Smooth muscle cell (in vitro differentiated cells): Measurements from ENCODE around the gene ABCC1. TPM values are rescaled to one million over a fixed set of nuclear protein-coding genes. Genes with fewer than 3 reads are reported as not detected.
"Not testable (repeated sequence)": the region's sequence is repeated elsewhere in the genome, so short reads cannot be mapped to it uniquely, and the experiment has no call there.

Source experiments
- DNase-seq: peaks from one replicate; lab custom pipeline; 2025; ENCODE audit not compliant: unreplicated experiment; lab: John Stamatoyannopoulos, UW
- H2AFZ ChIP-seq: fragments of 200-600 bp; sonication (generic); 2 replicates; pipeline ENCODE4 v1.6.0; 2016; ENCODE audit warnings: antibody characterized with exemption, low read depth, mild to moderate bottlenecking
- H3F3A ChIP-seq: fragments of 200-600 bp; sonication (generic); 2 replicates; pipeline ENCODE4 v1.6.0; 2017; ENCODE audit warnings: antibody characterized with exemption, low read depth
- H3K27ac ChIP-seq: fragments of 200-600 bp; sonication (generic); 2 replicates; pipeline ENCODE4 v1.5.1; 2016; ENCODE audit warnings: low read depth, mild to moderate bottlenecking
- H3K27me3 ChIP-seq: fragments of 200-600 bp; sonication (generic); 2 replicates; pipeline ENCODE4 v1.6.1; 2016; ENCODE audit warnings: low read depth, mild to moderate bottlenecking
- H3K36me3 ChIP-seq: fragments of 200-600 bp; sonication (generic); 2 replicates; pipeline ENCODE4 v1.5.1; 2016; ENCODE audit warnings: low read depth
- H3K4me1 ChIP-seq: fragments of 200-600 bp; sonication (generic); 2 replicates; pipeline ENCODE4 v1.5.1; 2016; ENCODE audit warnings: low read depth
- H3K4me2 ChIP-seq: fragments of 200-600 bp; sonication (generic); 2 replicates; pipeline ENCODE4 v1.6.0; 2016; ENCODE audit warnings: mild to moderate bottlenecking
- H3K4me3 ChIP-seq: fragments of 200-600 bp; sonication (generic); 2 replicates; pipeline ENCODE4 v1.5.1; 2016; ENCODE audit warnings: mild to moderate bottlenecking
- H3K79me2 ChIP-seq: fragments of 200-600 bp; sonication (generic); 2 replicates; pipeline ENCODE4 v1.6.0; 2016; ENCODE audit warnings: low read depth, mild to moderate bottlenecking
- H3K9ac ChIP-seq: fragments of 200-600 bp; sonication (generic); 2 replicates; pipeline ENCODE4 v1.6.0; 2016; ENCODE audit warnings: low read depth
- H3K9me3 ChIP-seq: fragments of 200-600 bp; sonication (generic); replicated peaks from 2 replicates; pipeline ENCODE4 v1.5.1; 2016; ENCODE audit warnings: low read depth
- H4K20me1 ChIP-seq: fragments of 200-600 bp; sonication (generic); 2 replicates; pipeline ENCODE4 v1.6.0; 2016; ENCODE audit warnings: low read depth
- WGBS: methylation state at CpG from one replicate; pipeline ENCODE4 v1.1.7; 2016; ENCODE audit warnings: low lambda C conversion rate; 5-methylcytosine and 5-hydroxymethylcytosine counted together
- polyA plus RNA-seq: library from polyadenylated mRNA; unstranded; fragments of >200 nt; fragmentation: Nextera tagmentation; extraction: Ambion mirVana; gene quantifications from 2 replicates; pipeline ENCODE4 v1.2.1, GENCODE V29; 2016
- total RNA-seq: library from RNA; depleted of rRNA; stranded (reverse); fragments of >200 nt; gene quantifications from 2 replicates; pipeline ENCODE4 v1.2.3, GENCODE V29; 2014
- TF ChIP-seq, protein P1 (sequence below): fragments of 200-600 bp; sonication (generic); IDR thresholded peaks from 2 replicates; pipeline ENCODE4 v1.5.1; 2017; ENCODE audit warnings: borderline replicate concordance, mild to moderate bottlenecking, antibody characterized with exemption; ENCODE audit not compliant: insufficient read depth, poor library complexity, severe bottlenecking

The ABCC1 gene
- total and polyA plus RNA-seq, 2 experiments from 2014 or later: 10.2 to 22.7 TPM

DNA sequence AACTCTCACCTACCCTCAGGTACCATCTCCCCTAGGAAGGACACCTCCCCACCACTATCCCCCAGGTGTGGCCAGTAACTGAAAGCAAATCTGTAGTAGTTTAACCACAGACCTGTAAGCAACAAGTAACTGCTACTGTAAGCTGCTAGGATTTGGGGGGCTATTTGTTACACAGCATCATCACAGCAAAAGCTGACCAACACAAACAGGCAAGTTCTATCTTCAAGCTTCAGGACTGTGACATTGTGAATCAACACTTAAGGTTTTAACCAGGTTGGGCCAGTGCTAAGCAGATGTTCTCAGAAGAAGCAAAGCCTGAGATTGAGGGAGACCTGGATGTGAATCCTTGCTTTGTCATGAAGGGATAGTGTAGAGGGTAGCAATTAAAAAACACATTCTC lies 226.9 kb downstream of the ABCC1 start:
- H3K27ac ChIP-seq: no peak overlapping the region
- H3F3A ChIP-seq: no peaks in the 10 kb centered on the region
- no peak overlapping the region for H2AFZ ChIP-seq
- no peak for DNase-seq
- H3K4me2 ChIP-seq: no peak overlapping the region
- H4K20me1 ChIP-seq: no peaks in the 10 kb centered on the region
- no peaks in the 10 kb centered on the region for H3K36me3 ChIP-seq
- TF ChIP-seq, protein P1, sequence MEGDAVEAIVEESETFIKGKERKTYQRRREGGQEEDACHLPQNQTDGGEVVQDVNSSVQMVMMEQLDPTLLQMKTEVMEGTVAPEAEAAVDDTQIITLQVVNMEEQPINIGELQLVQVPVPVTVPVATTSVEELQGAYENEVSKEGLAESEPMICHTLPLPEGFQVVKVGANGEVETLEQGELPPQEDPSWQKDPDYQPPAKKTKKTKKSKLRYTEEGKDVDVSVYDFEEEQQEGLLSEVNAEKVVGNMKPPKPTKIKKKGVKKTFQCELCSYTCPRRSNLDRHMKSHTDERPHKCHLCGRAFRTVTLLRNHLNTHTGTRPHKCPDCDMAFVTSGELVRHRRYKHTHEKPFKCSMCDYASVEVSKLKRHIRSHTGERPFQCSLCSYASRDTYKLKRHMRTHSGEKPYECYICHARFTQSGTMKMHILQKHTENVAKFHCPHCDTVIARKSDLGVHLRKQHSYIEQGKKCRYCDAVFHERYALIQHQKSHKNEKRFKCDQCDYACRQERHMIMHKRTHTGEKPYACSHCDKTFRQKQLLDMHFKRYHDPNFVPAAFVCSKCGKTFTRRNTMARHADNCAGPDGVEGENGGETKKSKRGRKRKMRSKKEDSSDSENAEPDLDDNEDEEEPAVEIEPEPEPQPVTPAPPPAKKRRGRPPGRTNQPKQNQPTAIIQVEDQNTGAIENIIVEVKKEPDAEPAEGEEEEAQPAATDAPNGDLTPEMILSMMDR: no peak
- no peak overlapping the region for H3K9ac ChIP-seq
- no peaks in the 10 kb centered on the region for H3K79me2 ChIP-seq
- no peak overlapping the region for H3K4me3 ChIP-seq
- no peaks in the 10 kb centered on the region for H3K4me1 ChIP-seq
- no peaks in the 10 kb centered on the region for H3K9me3 ChIP-seq
- H3K27me3 ChIP-seq: no peaks in the 10 kb centered on the region

DNA sequence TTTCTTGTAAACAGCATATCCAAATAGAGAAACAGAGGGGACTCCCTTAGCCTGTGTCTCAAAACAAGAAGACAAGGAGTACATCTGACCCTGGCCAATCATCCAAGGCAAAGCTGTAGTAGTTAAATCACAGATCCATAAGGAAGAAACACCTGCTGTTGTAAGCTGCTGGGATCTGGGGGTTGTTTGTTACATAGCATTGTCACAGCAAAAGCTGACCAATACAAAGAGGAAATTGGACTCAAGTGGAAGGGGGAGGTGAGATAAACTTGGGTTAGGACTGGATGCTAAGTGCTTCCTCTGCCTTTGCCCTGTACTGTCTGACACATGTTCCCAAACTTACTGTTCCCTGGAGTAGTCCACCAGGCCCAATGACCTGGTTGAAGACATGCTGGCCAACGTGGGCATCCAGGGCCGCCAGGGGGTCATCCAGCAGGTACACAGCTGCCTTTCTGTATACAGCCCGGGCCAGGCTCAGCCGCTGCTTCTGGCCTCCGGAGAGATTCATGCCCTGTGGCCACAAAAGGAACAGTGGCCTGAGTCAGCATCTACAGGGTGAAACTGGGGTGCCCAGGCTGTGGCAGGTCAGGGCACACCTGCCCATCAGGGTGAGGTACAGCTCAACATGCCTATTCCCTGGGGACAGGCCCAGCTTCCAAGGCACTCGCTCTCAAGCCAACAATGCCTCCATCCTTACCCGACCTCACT lies 229.2 kb downstream of the ABCC1 start:
- no peaks in the 10 kb centered on the region for H3K27me3 ChIP-seq
- H3K9ac ChIP-seq: no peak overlapping the region
- H3K4me2 ChIP-seq: no peak overlapping the region
- H3K4me1 ChIP-seq: no peaks in the 10 kb centered on the region
- H3F3A ChIP-seq: no peaks in the 10 kb centered on the region
- TF ChIP-seq, protein P1: no peak
- no peaks in the 10 kb centered on the region for H3K79me2 ChIP-seq
- H3K9me3 ChIP-seq: no peaks in the 10 kb centered on the region
- H2AFZ ChIP-seq: no peak overlapping the region
- H3K27ac ChIP-seq: no peak overlapping the region
- H4K20me1 ChIP-seq: no peaks in the 10 kb centered on the region
- DNase-seq: no peak
- no peak overlapping the region for H3K4me3 ChIP-seq
- no peaks in the 10 kb centered on the region for H3K36me3 ChIP-seq
- WGBS: 92% methylated on average over 7 of the region's 7 CpGs

DNA sequence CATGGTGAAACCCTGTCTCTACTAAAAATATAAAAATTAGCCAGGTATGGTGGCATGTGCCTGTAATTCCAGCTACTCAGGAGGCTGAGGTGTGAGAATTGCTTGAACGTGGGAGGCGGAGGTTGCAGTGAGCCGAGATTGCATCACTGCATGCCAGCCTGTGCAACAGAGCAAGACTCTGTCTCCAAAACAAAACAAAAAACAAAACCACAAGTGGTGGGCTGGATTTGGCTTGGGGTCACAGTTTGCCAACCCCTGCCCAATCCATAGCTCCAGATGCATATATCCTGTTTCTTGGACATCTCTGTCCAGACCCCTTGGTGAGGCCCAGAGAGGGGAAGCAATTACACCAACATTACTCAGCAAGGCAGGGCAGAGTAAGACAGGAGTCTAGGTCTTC lies 232.3 kb downstream of the ABCC1 start:
- H4K20me1 ChIP-seq, H3F3A ChIP-seq, H3K4me2 ChIP-seq, DNase-seq, H3K79me2 ChIP-seq, H3K4me1 ChIP-seq, H3K36me3 ChIP-seq, H3K9me3 ChIP-seq, H3K27me3 ChIP-seq, H3K9ac ChIP-seq, H3K27ac ChIP-seq, H3K4me3 ChIP-seq, H2AFZ ChIP-seq: not testable (repeated sequence)
- 76% methylated on average over 3 of the region's 3 CpGs for WGBS

GRCh38 chr16:16182918-16183317 lies 233.5 kb downstream of the ABCC1 start:
- Histone ChIP-seq H3K36me3 (no peaks in the 10 kb centered on the region), H3K4me1 (no peaks in the 10 kb centered on the region), H2AFZ (no peak overlapping the region), H3K4me2 (no peak overlapping the region), H3K4me3 (no peak overlapping the region), H3K27me3 (no peaks in the 10 kb centered on the region), H4K20me1 (no peaks in the 10 kb centered on the region), H3K27ac (no peak overlapping the region), H3K79me2 (no peaks in the 10 kb centered on the region), H3K9ac (no peak overlapping the region), H3K9me3 (no peaks in the 10 kb centered on the region), H3F3A (no peaks in the 10 kb centered on the region)
- TF ChIP-seq, protein P1: no peak
- no peak for DNase-seq
- WGBS: 94% methylated on average over 8 of the region's 8 CpGs
